ENCODE measurements around the gene DIAPH2. TPM values are rescaled to one million over a fixed set of nuclear protein-coding genes. Genes with fewer than 3 reads are reported as not detected.

The DIAPH2 gene
- total RNA-seq, 1 donor from 2014 or later: 18.9 TPM

GRCh38 chrX:97066381-97066780 lies 381.7 kb downstream of the DIAPH2 start:
- Mint-ChIP-seq H3K4me3 (no peak overlapping the region), H3K36me3 (no peaks in the 10 kb centered on the region), H3K27ac (no peak overlapping the region), H3K9me3 (no peaks in the 10 kb centered on the region), H3K27me3 (no peaks in the 10 kb centered on the region), H3K4me1 (ENCODE audit: unreplicated experiment) (no peaks in the 10 kb centered on the region)
- TF ChIP-seq, protein P1, sequence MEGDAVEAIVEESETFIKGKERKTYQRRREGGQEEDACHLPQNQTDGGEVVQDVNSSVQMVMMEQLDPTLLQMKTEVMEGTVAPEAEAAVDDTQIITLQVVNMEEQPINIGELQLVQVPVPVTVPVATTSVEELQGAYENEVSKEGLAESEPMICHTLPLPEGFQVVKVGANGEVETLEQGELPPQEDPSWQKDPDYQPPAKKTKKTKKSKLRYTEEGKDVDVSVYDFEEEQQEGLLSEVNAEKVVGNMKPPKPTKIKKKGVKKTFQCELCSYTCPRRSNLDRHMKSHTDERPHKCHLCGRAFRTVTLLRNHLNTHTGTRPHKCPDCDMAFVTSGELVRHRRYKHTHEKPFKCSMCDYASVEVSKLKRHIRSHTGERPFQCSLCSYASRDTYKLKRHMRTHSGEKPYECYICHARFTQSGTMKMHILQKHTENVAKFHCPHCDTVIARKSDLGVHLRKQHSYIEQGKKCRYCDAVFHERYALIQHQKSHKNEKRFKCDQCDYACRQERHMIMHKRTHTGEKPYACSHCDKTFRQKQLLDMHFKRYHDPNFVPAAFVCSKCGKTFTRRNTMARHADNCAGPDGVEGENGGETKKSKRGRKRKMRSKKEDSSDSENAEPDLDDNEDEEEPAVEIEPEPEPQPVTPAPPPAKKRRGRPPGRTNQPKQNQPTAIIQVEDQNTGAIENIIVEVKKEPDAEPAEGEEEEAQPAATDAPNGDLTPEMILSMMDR (conservative IDR thresholded peaks at IDR 0.05): no peak
- no peak for DNase-seq (ENCODE audit: extremely low spot score, unreplicated experiment)

GRCh38 chrX:97070346-97070745 lies 385.7 kb downstream of the DIAPH2 start:
- TF ChIP-seq, protein P1 (conservative IDR thresholded peaks at IDR 0.05): no peak
- Mint-ChIP-seq H3K9me3 (no peaks in the 10 kb centered on the region), H3K27ac (no peak overlapping the region), H3K27me3 (no peaks in the 10 kb centered on the region), H3K36me3 (no peaks in the 10 kb centered on the region), H3K4me3 (no peak overlapping the region), H3K4me1 (ENCODE audit: unreplicated experiment) (no peaks in the 10 kb centered on the region)
- no peak for DNase-seq (ENCODE audit: extremely low spot score, unreplicated experiment)

- Mint-ChIP-seq H3K9me3 (no peaks in the 10 kb centered on the region), H3K4me1 (ENCODE audit: unreplicated experiment) (no peaks in the 10 kb centered on the region), H3K36me3 (no peaks in the 10 kb centered on the region), H3K27ac (no peak overlapping the region), H3K4me3 (no peak overlapping the region), H3K27me3 (no peaks in the 10 kb centered on the region)
- TF ChIP-seq, protein P1 (conservative IDR thresholded peaks at IDR 0.05): no peak
- no peak for DNase-seq (ENCODE audit: extremely low spot score, unreplicated experiment)
Observed at GRCh38 chrX:97074400-97074799, 389.8 kb downstream of the DIAPH2 start.

DNA sequence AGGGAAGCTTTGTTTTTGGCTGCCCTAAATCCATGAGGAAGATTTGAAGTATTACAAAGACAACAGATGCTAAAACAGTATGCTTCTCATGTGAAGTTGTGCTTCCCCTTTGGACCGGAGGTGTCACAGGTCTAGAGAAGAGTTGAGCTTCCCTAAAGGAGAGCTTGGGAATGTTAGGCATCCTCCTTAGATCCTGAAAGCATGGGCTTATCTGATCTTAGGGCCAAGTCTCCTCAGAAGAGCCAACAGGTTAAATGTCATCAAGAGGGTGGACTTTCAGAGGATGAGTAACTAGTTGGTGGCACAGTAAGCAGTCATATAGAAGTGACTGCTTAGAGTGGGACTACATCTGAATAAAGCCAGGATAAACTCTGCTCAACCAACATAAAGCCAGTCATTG lies 404.5 kb downstream of the DIAPH2 start:
- TF ChIP-seq, protein P1 (conservative IDR thresholded peaks at IDR 0.05): no peak
- no peak for DNase-seq (ENCODE audit: extremely low spot score, unreplicated experiment)
- Mint-ChIP-seq H3K4me1 (ENCODE audit: unreplicated experiment) (no peaks in the 10 kb centered on the region), H3K27ac (no peak overlapping the region), H3K27me3 (no peaks in the 10 kb centered on the region), H3K9me3 (no peaks in the 10 kb centered on the region), H3K36me3 (peaks cover 3% of the 10 kb centered on the region), H3K4me3 (no peak overlapping the region)

GRCh38 chrX:97096385-97096784 lies 411.7 kb downstream of the DIAPH2 start:
- Mint-ChIP-seq H3K4me1 (ENCODE audit: unreplicated experiment) (no peaks in the 10 kb centered on the region), H3K36me3 (no peaks in the 10 kb centered on the region), H3K9me3 (peaks cover 7% of the 10 kb centered on the region), H3K4me3 (no peak overlapping the region), H3K27me3 (no peaks in the 10 kb centered on the region), H3K27ac (no peak overlapping the region)
- DNase-seq (ENCODE audit: extremely low spot score, unreplicated experiment): no peak
- TF ChIP-seq, protein P1 (conservative IDR thresholded peaks at IDR 0.05): no peak

GRCh38 chrX:97102938-97103337 lies 418.3 kb downstream of the DIAPH2 start:
- H3K9me3 Mint-ChIP-seq: no peaks in the 10 kb centered on the region
- H3K36me3 Mint-ChIP-seq: peaks cover 12% of the 10 kb centered on the region
- no peaks in the 10 kb centered on the region for H3K27me3 Mint-ChIP-seq
- no peaks in the 10 kb centered on the region for H3K4me1 Mint-ChIP-seq (ENCODE audit: unreplicated experiment)
- H3K27ac Mint-ChIP-seq: no peak overlapping the region
- no peak overlapping the region for H3K4me3 Mint-ChIP-seq
- DNase-seq (ENCODE audit: extremely low spot score, unreplicated experiment): no peak
- TF ChIP-seq, protein P1 (conservative IDR thresholded peaks at IDR 0.05): no peak

Data from type B pancreatic cell (in vitro differentiated cells).